A549 (cell line): ENCODE measurements around the gene PRR19. TPM values are rescaled to one million over a fixed set of nuclear protein-coding genes. Genes with fewer than 3 reads are reported as not detected.

Experiments used
- ATAC-seq, 2 experiments: fragments of 200-7000 bp in 1 of 2; fragments of >200 bp in 1 of 2; cut with Nextera tagmentation in 1 of 2; cut with Tn5 transposase in 1 of 2; 3 replicates each; pipeline versions ENCODE4 v1.8.0 to v1.9.1; 2018 to 2020; ENCODE audit warnings: mild to moderate bottlenecking in 1 of 2, moderate library complexity in 1 of 2
- CTCF ChIA-PET: fragments of 300-600 bp; sonication (Branson Sonifier 250); formaldehyde crosslinking; extraction: SDS; loops from one replicate; lab custom pipeline; 2021; ENCODE audit warnings: antibody characterized with exemption, inconsistent platforms; lab: Yijun Ruan, JAX
- POLR2A ChIA-PET: fragments of 350-600 bp; formaldehyde crosslinking; extraction: SDS; loops from one replicate; lab custom pipeline; 2021; ENCODE audit warnings: antibody characterized with exemption, inconsistent platforms; lab: Yijun Ruan, JAX
- DNase-seq, 2 experiments: peaks; one replicate each; pipeline versions ENCODE4 v3.0.0 to v3.0.0-alpha.2; 2011 to 2016; ENCODE audit warnings: low read depth in 1 of 2, low spot score in 1 of 2
- FAIRE-seq: peaks from 2 replicates; lab custom pipeline; 2011; peaks lifted over from hg19 to GRCh38; lab: Jason Lieb, UNC
- H3K27ac ChIP-seq, 2 experiments: fragments of >200 bp; sonication (Bioruptor Twin); formaldehyde crosslinking; 3 replicates each; pipeline ENCODE4 v1.5.1; 2016 to 2017
- H3K4me1 ChIP-seq: fragments of >200 bp; sonication (Bioruptor Twin); formaldehyde crosslinking; 3 replicates; pipeline ENCODE4 v1.6.1; 2016
- H3K4me2 ChIP-seq: fragments of >200 bp; sonication (Bioruptor Twin); formaldehyde crosslinking; 3 replicates; pipeline ENCODE4 v1.6.1; 2016
- H3K4me3 ChIP-seq: fragments of >200 bp; sonication (Bioruptor Twin); formaldehyde crosslinking; 3 replicates; pipeline ENCODE4 v1.5.1; 2016
- H3K9me3 ChIP-seq: fragments of >200 bp; sonication (Bioruptor Twin); formaldehyde crosslinking; 3 replicates; pipeline ENCODE4 v1.6.1; 2016
- CHD2 ChIP-seq: fragments of 150-350 bp; IDR thresholded peaks from 2 replicates; pipeline ENCODE4 v1.6.1; 2014; ENCODE audit warnings: low read length; ENCODE audit not compliant: partially characterized antibody
- EHF ChIP-seq: fragments of 250-450 bp; sonication (Bioruptor Pico); IDR thresholded peaks from 2 replicates; pipeline ENCODE4 v1.5.0; 2020; ENCODE audit warnings: mild to moderate bottlenecking
- EHMT2 ChIP-seq: fragments of 200-600 bp; sonication (generic); IDR thresholded peaks from 2 replicates; pipeline ENCODE4 v1.6.1; 2016; ENCODE audit warnings: antibody characterized with exemption, low read depth, mild to moderate bottlenecking, moderate library complexity
- EP300 ChIP-seq, 2 experiments: fragments of >200 bp; sonication (Bioruptor Twin); formaldehyde crosslinking; IDR thresholded peaks; 2 replicates in 1 of 2; 3 replicates in 1 of 2; pipeline ENCODE4 v1.6.1; 2016 to 2017
- FOSL2 ChIP-seq, 2 experiments: fragments of 450-650 bp in 1 of 2; fragments of >200 bp in 1 of 2; sonication (Bioruptor Twin) in 1 of 2; formaldehyde crosslinking; IDR thresholded peaks; 2 replicates each; pipeline versions ENCODE4 v1.5.0 to v1.6.1; 2016 to 2020; ENCODE audit warnings: mild to moderate bottlenecking in 1 of 2, moderate library complexity in 1 of 2
- GATA3 ChIP-seq: IDR thresholded peaks from 2 replicates; pipeline ENCODE4 v1.6.1; 2012; ENCODE audit warnings: borderline replicate concordance
- HOXA7 ChIP-seq: fragments of 250-450 bp; sonication (Bioruptor Pico); IDR thresholded peaks from 2 replicates; pipeline ENCODE4 v1.5.0; 2020; ENCODE audit warnings: mild to moderate bottlenecking, moderate library complexity
- JUN ChIP-seq, 2 experiments: fragments of >200 bp; sonication (Bioruptor Twin); formaldehyde crosslinking; IDR thresholded peaks; 2 replicates in 1 of 2; 3 replicates in 1 of 2; pipeline ENCODE4 v1.6.1; 2016 to 2017
- KDM5A ChIP-seq: fragments of 200-600 bp; sonication (generic); IDR thresholded peaks from 2 replicates; pipeline ENCODE4 v1.6.1; 2016; ENCODE audit warnings: antibody characterized with exemption, mild to moderate bottlenecking
- MAZ ChIP-seq: fragments of 150-350 bp; IDR thresholded peaks from 2 replicates; pipeline ENCODE4 v1.6.1; 2014; ENCODE audit warnings: antibody characterized with exemption, low read depth, low read length, borderline replicate concordance
- PHF8 ChIP-seq: fragments of 200-600 bp; sonication (generic); IDR thresholded peaks from 2 replicates; pipeline ENCODE4 v1.6.1; 2016; ENCODE audit warnings: low read depth, mild to moderate bottlenecking, antibody characterized with exemption, moderate library complexity, borderline replicate concordance
- POLR2A ChIP-seq: IDR thresholded peaks from 2 replicates; pipeline ENCODE4 v1.6.1; 2012; ENCODE audit warnings: mild to moderate bottlenecking, low read length
- RCOR1 ChIP-seq: fragments of 150-350 bp; IDR thresholded peaks from 2 replicates; pipeline ENCODE4 v1.6.1; 2014; ENCODE audit warnings: antibody characterized with exemption, low read length, low read depth
- REST ChIP-seq: fragments of 200-600 bp; sonication (generic); IDR thresholded peaks from 2 replicates; pipeline ENCODE4 v1.6.1; 2016; ENCODE audit warnings: antibody characterized with exemption, mild to moderate bottlenecking, moderate library complexity
- SMC3 ChIP-seq: fragments of >200 bp; sonication (Bioruptor Twin); formaldehyde crosslinking; IDR thresholded peaks from 3 replicates; pipeline ENCODE4 v1.6.1; 2018; ENCODE audit warnings: inconsistent platforms
- TFCP2L1 ChIP-seq: fragments of 250-450 bp; sonication (Bioruptor Pico); IDR thresholded peaks from 2 replicates; pipeline ENCODE4 v1.5.0; 2021; ENCODE audit warnings: mild to moderate bottlenecking
- ZFP36 ChIP-seq: fragments of 450-650 bp; IDR thresholded peaks from 2 replicates; pipeline ENCODE4 v1.6.1; 2014; ENCODE audit warnings: borderline replicate concordance; ENCODE audit not compliant: partially characterized antibody
- ZNF302 ChIP-seq: fragments of 250-450 bp; sonication (Bioruptor Pico); IDR thresholded peaks from 2 replicates; pipeline ENCODE4 v1.9.0; 2021; ENCODE audit warnings: inconsistent platforms, mild to moderate bottlenecking, moderate library complexity
- ZSCAN20 ChIP-seq: fragments of 250-450 bp; sonication (Bioruptor Pico); IDR thresholded peaks from 2 replicates; pipeline ENCODE4 v1.8.0; 2022; ENCODE audit warnings: mild to moderate bottlenecking, moderate library complexity
- WGBS: methylation state at CpG from one replicate; pipeline ENCODE4 v1.1.6; 2017; ENCODE audit errors: missing lambda C conversion rate; 5-methylcytosine and 5-hydroxymethylcytosine counted together
- polyA plus RNA-seq, 4 experiments: library from polyadenylated mRNA; depleted of rRNA in 3 of 4; stranded (reverse); fragments of >200 nt; fragmentation: RNase III in 1 of 4; extraction: RNeasy Plus Mini Kit Qiagen cat#74134 plus additional on column Dnase treatment in 1 of 4; gene quantifications; 2 replicates in 3 of 4; 3 replicates in 1 of 4; pipeline ENCODE4 v1.2.3, GENCODE V29; 2011 to 2017
- TF ChIP-seq, protein P1 (sequence below): fragments of 150-350 bp; IDR thresholded peaks from 2 replicates; pipeline ENCODE4 v1.6.1; 2014; ENCODE audit warnings: low read depth, mild to moderate bottlenecking, low read length
- TF ChIP-seq, protein P2 (sequence below): fragments of >200 bp; sonication (Bioruptor Twin); formaldehyde crosslinking; IDR thresholded peaks from 2 replicates; pipeline ENCODE4 v1.6.1; 2016

Gene PRR19
- polyA plus RNA-seq, 2 of the 4 experiments (the other 2 are of a cell fraction), result 1.1 to 4.5 TPM

GRCh38 chr19:42279902-42280814 lies 21.8 kb upstream of the PRR19 start (continued):
- TF ChIP-seq ZFP36 (no peak), RCOR1 (no peak), TFCP2L1 (peak; percentile 90), REST (peak; percentile 46), MAZ (peak; percentile 76; the same call in 1 of the 2 replicates), HOXA7 (CRISPR knock-in tag) (no peak)

GRCh38 chr19:42280815-42281145 lies 21.2 kb upstream of the PRR19 start:
- 2% methylated on average over 5 of the region's 20 CpGs for WGBS
- no peak for FAIRE-seq
- DNase-seq, result no peak
- no peak for TF ChIP-seq MAZ
- no peak for TF ChIP-seq ZFP36
- TF ChIP-seq GATA3, result no peak; the same call in 1 of the 2 replicates
- no peak for TF ChIP-seq EP300 (IDR thresholded peaks at IDR 0.05)
- TF ChIP-seq CHD2, result no peak
- TF ChIP-seq JUN (IDR thresholded peaks at IDR 0.05), result no peak
- no peak for TF ChIP-seq ZSCAN20 (CRISPR knock-in tag)
- TF ChIP-seq ZNF302 (CRISPR knock-in tag), result no peak
- TF ChIP-seq EHF (CRISPR knock-in tag), result no peak
- no peak for TF ChIP-seq SMC3
- ChIA-PET POLR2A (interaction anchor here (0.6 to 5.6 kb wide), 3 partner anchors 25 to 167 kb away, joined by 3 to 56 read pairs (median 3); partner anchors contain the start of gene GSK3A), CTCF (interaction anchor here (1.6 to 14.6 kb wide), 11 partner anchors 9 to 93 kb away, joined by 4 to 373 read pairs (median 14); partner anchors contain the start of genes CIC, ERF and GSK3A)
- Histone ChIP-seq H3K27ac (peak overlapping the region; percentile 94 to 98), H3K4me2 (peak overlapping the region; percentile 100), H3K4me3 (peak overlapping the region; percentile 77), H3K4me1 (peaks cover 61% of the 10 kb centered on the region), H3K9me3 (no peaks in the 10 kb centered on the region)
- peak in 1 of 2 experiments; percentile 2; a peak in 3 of 6 replicates for ATAC-seq

GRCh38 chr19:42281146-42281826 lies 20.6 kb upstream of the PRR19 start:
- Histone ChIP-seq H3K4me3 (peak overlapping the region; percentile 77), H3K27ac (peak overlapping the region; percentile 94 to 98), H3K9me3 (no peaks in the 10 kb centered on the region), H3K4me2 (peak overlapping the region; percentile 100), H3K4me1 (peaks cover 66% of the 10 kb centered on the region)
- POLR2A ChIA-PET, result interaction anchor here (0.6 to 5.6 kb wide), 3 partner anchors 25 to 38 kb away, joined by 3 to 56 read pairs (median 3); partner anchors contain the start of gene GSK3A
- CTCF ChIA-PET, result interaction anchor here (2.6 to 14.6 kb wide), 6 partner anchors 10 to 44 kb away, joined by 10 to 373 read pairs (median 42); partner anchors contain the start of genes CIC and GSK3A
- 24% methylated on average over 20 of the region's 25 CpGs for WGBS
- FAIRE-seq, result no peak
- no peak for TF ChIP-seq ZNF302 (CRISPR knock-in tag)
- no peak for TF ChIP-seq JUN (IDR thresholded peaks at IDR 0.05)
- no peak for TF ChIP-seq POLR2A
- no peak for TF ChIP-seq CHD2
- TF ChIP-seq EHMT2, result no peak
- TF ChIP-seq PHF8, result no peak
- TF ChIP-seq, protein P1, sequence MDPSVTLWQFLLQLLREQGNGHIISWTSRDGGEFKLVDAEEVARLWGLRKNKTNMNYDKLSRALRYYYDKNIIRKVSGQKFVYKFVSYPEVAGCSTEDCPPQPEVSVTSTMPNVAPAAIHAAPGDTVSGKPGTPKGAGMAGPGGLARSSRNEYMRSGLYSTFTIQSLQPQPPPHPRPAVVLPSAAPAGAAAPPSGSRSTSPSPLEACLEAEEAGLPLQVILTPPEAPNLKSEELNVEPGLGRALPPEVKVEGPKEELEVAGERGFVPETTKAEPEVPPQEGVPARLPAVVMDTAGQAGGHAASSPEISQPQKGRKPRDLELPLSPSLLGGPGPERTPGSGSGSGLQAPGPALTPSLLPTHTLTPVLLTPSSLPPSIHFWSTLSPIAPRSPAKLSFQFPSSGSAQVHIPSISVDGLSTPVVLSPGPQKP, result no peak
- no peak for TF ChIP-seq KDM5A
- no peak for TF ChIP-seq FOSL2 (IDR thresholded peaks at IDR 0.05)
- TF ChIP-seq FOSL2 (CRISPR knock-in tag; IDR thresholded peaks at IDR 0.05), result no peak
- TF ChIP-seq, protein P2, sequence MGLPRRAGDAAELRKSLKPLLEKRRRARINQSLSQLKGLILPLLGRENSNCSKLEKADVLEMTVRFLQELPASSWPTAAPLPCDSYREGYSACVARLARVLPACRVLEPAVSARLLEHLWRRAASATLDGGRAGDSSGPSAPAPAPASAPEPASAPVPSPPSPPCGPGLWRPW, result no peak
- peak; percentile 1 to 11; a peak in 3 of 6 replicates for ATAC-seq
- peak in 1 of 2 experiments; percentile 66 for DNase-seq
